Measurements from ENCODE around the gene NTS.

NTS gene

DNA sequence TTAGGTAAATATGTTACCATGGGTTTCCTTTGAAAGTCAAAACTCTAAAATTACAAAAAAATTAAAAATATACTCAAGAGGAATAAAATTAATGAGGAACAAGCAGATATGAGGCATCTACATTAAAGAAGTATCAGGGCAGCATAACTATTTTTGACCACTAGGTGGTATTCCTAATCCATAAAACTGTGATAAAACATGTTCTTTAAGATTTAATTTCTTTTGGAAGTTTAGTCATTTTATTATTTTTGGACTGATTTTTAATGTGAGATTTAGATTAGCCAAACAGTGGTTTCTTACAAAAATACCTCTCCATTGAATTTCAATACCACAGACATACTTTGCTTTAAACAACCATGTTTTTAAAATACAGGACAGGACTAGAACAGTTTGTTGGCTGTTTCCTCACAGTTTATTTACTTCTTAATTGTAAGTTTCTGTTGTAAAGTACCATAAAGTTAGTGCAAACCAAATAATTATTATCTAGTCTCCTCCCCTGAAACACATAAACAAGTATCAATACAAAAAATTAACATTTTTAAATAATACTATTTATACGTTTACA is 49.8 kb downstream of the NTS start:
- no peak for DNase-seq

DNA sequence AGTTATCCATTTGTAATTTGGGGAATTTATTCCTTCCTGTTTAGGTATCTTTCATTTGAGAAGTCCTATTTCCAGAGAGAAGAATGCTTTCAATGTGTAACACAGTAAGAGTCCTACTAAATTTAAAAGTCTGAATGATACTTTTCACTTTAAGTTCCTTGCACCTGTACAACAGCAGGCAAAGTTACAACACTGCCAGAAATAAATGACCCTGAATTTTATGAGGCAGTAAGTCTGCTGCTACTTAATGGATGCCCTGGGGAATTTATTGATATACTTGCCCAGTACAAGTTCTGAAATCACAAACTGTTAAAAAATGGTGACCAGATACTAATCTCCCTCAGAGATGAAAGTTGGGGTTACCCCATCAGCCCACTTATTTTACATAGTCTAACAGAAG is 53.1 kb downstream of the NTS start:
- DNase-seq: no peak

All from NCI-H2029 (cell line).